Endothelial cell (in vitro differentiated cells): Measurements from ENCODE around the gene TMEM186. TPM values are rescaled to one million over a fixed set of nuclear protein-coding genes. Genes with fewer than 3 reads are reported as not detected.

Experiments
- DNase-seq: peaks from one replicate; pipeline ENCODE4 v3.0.0; 2021; ENCODE audit warnings: low spot score
- H3K27ac Mint-ChIP-seq: one replicate; pipeline ENCODE4 v1.8.0; 2021; ENCODE audit warnings: mixed read lengths, inconsistent platforms; ENCODE audit not compliant: unreplicated experiment
- H3K27me3 Mint-ChIP-seq: one replicate; pipeline ENCODE4 v1.8.0; 2021; ENCODE audit warnings: mild to moderate bottlenecking, moderate library complexity, mixed read lengths, inconsistent platforms; ENCODE audit not compliant: unreplicated experiment
- H3K36me3 Mint-ChIP-seq: one replicate; pipeline ENCODE4 v1.8.0; 2021; ENCODE audit warnings: mild to moderate bottlenecking, low read depth, mixed read lengths, inconsistent platforms; ENCODE audit not compliant: unreplicated experiment
- H3K4me1 Mint-ChIP-seq: one replicate; pipeline ENCODE4 v1.8.0; 2021; ENCODE audit warnings: mild to moderate bottlenecking, mixed read lengths, inconsistent platforms; ENCODE audit not compliant: unreplicated experiment
- H3K4me3 Mint-ChIP-seq: one replicate; pipeline ENCODE4 v1.8.0; 2021; ENCODE audit warnings: mild to moderate bottlenecking, mixed read lengths, inconsistent platforms; ENCODE audit not compliant: unreplicated experiment
- H3K9me3 Mint-ChIP-seq: one replicate; pipeline ENCODE4 v1.8.0; 2021; ENCODE audit warnings: mixed read lengths, inconsistent platforms; ENCODE audit not compliant: unreplicated experiment
- CTCF ChIP-seq: fragments of 200-600 bp; sonication (generic); IDR thresholded peaks from one replicate; pipeline ENCODE4 v1.5.0; 2021; ENCODE audit warnings: antibody characterized with exemption; ENCODE audit not compliant: unreplicated experiment
- total RNA-seq: library from RNA; stranded (reverse); fragmentation: NEBNext Ultra II Directional; extraction: Animal tissue kit (Norgen Biotek cat#: 25700); gene quantifications from one replicate; pipeline ENCODE4 v1.2.1, GENCODE V29; 2021; ENCODE audit not compliant: unreplicated experiment

TMEM186 gene
- total RNA-seq, 1 donor from 2014 or later, result 8.1 TPM

- Mint-ChIP-seq H3K27ac (no peak overlapping the region), H3K36me3 (no peaks in the 10 kb centered on the region), H3K4me1 (no peaks in the 10 kb centered on the region), H3K9me3 (no peaks in the 10 kb centered on the region), H3K27me3 (no peaks in the 10 kb centered on the region), H3K4me3 (no peak overlapping the region)
- DNase-seq, result no peak
- no peak for TF ChIP-seq CTCF
Observed at GRCh38 chr16:8763083-8763482, 34.4 kb downstream of the TMEM186 start.

- H3K36me3 Mint-ChIP-seq, result no peaks in the 10 kb centered on the region
- H3K27me3 Mint-ChIP-seq, result no peaks in the 10 kb centered on the region
- H3K4me3 Mint-ChIP-seq, result no peak overlapping the region
- DNase-seq, result no peak
- no peaks in the 10 kb centered on the region for H3K4me1 Mint-ChIP-seq
- TF ChIP-seq CTCF, result no peak
- no peaks in the 10 kb centered on the region for H3K9me3 Mint-ChIP-seq
- H3K27ac Mint-ChIP-seq, result no peak overlapping the region
Observed at GRCh38 chr16:8762254-8762653, 35.2 kb downstream of the TMEM186 start.

- no peak for DNase-seq
- no peaks in the 10 kb centered on the region for H3K27me3 Mint-ChIP-seq
- no peaks in the 10 kb centered on the region for H3K4me1 Mint-ChIP-seq
- no peak for TF ChIP-seq CTCF
- no peaks in the 10 kb centered on the region for H3K9me3 Mint-ChIP-seq
- H3K27ac Mint-ChIP-seq, result no peak overlapping the region
- no peak overlapping the region for H3K4me3 Mint-ChIP-seq
- no peaks in the 10 kb centered on the region for H3K36me3 Mint-ChIP-seq
Observed at GRCh38 chr16:8761078-8761477, 36.4 kb downstream of the TMEM186 start.

GRCh38 chr16:8760021-8760420 lies 37.4 kb downstream of the TMEM186 start:
- Mint-ChIP-seq H3K4me1 (no peaks in the 10 kb centered on the region), H3K27me3 (no peaks in the 10 kb centered on the region), H3K9me3 (no peaks in the 10 kb centered on the region), H3K36me3 (no peaks in the 10 kb centered on the region), H3K4me3 (no peak overlapping the region), H3K27ac (no peak overlapping the region)
- no peak for TF ChIP-seq CTCF
- DNase-seq, result no peak

GRCh38 chr16:8758022-8758421 lies 39.4 kb downstream of the TMEM186 start:
- H3K27me3 Mint-ChIP-seq, result no peaks in the 10 kb centered on the region
- no peak for TF ChIP-seq CTCF
- H3K4me3 Mint-ChIP-seq, result no peak overlapping the region
- H3K9me3 Mint-ChIP-seq, result no peaks in the 10 kb centered on the region
- H3K27ac Mint-ChIP-seq, result no peak overlapping the region
- DNase-seq, result no peak
- H3K4me1 Mint-ChIP-seq, result no peaks in the 10 kb centered on the region
- H3K36me3 Mint-ChIP-seq, result no peaks in the 10 kb centered on the region
